ENCODE measurements around the gene TRPV5.

- TF ChIP-seq EP300 (IDR thresholded peaks at IDR 0.05; ENCODE audit: low read depth) (no peak), POLR2A (IDR thresholded peaks at IDR 0.05) (no peak)
These were observed 51.2 kb downstream of the TRPV5 start for GRCh38 chr7:142882338-142882678.

All from transverse colon (tissue), 1 donor.